HepG2 (cell line): Measurements from ENCODE around the gene C1orf115. TPM values are rescaled to one million over a fixed set of nuclear protein-coding genes. Genes with fewer than 3 reads are reported as not detected.

Experiments
- CBX5 ChIP-seq: sonication (generic); formaldehyde crosslinking; IDR thresholded peaks from 2 replicates; pipeline ENCODE4 v1.4.0; 2020; ENCODE audit warnings: missing genetic modification reagents, borderline replicate concordance
- CENPX ChIP-seq: sonication (generic); formaldehyde crosslinking; IDR thresholded peaks from 2 replicates; pipeline ENCODE4 v1.9.0; 2021; ENCODE audit warnings: mild to moderate bottlenecking, missing genetic modification reagents, moderate library complexity
- DMAP1 ChIP-seq: IDR thresholded peaks from 2 replicates; pipeline ENCODE4 v1.6.1; 2016
- DNMT1 ChIP-seq: sonication (generic); formaldehyde crosslinking; IDR thresholded peaks from 2 replicates; pipeline ENCODE4 v1.5.1; 2020; ENCODE audit warnings: mild to moderate bottlenecking, missing genetic modification reagents
- KDM2A ChIP-seq: sonication (generic); formaldehyde crosslinking; IDR thresholded peaks from 2 replicates; pipeline ENCODE4 v1.4.0; 2020; ENCODE audit warnings: low read depth, missing genetic modification reagents, borderline replicate concordance
- NFYB ChIP-seq: sonication (generic); formaldehyde crosslinking; IDR thresholded peaks from 2 replicates; pipeline ENCODE4 v1.4.0; 2020; ENCODE audit warnings: missing genetic modification reagents
- SIN3B ChIP-seq: fragments of 150-350 bp; IDR thresholded peaks from 2 replicates; pipeline ENCODE4 v1.6.1; 2014; ENCODE audit warnings: low read length
- U2AF2 ChIP-seq: fragments of 200-400 bp; formaldehyde crosslinking; IDR thresholded peaks from 2 replicates; pipeline ENCODE4 v1.6.1; 2017; ENCODE audit warnings: low read depth, mild to moderate bottlenecking, low read length
- ZNF124 ChIP-seq: sonication (generic); formaldehyde crosslinking; IDR thresholded peaks from 2 replicates; pipeline ENCODE4 v1.4.0; 2020; ENCODE audit warnings: missing genetic modification reagents
- ZNF382 ChIP-seq: sonication (generic); formaldehyde crosslinking; IDR thresholded peaks from 2 replicates; pipeline ENCODE4 v1.5.0; 2020; ENCODE audit warnings: missing genetic modification reagents, mild to moderate bottlenecking, borderline replicate concordance
- ZNF883 ChIP-seq: sonication (generic); formaldehyde crosslinking; IDR thresholded peaks from 2 replicates; pipeline ENCODE4 v1.5.1; 2020; ENCODE audit warnings: mild to moderate bottlenecking, missing genetic modification reagents; ENCODE audit errors: not compliant biosample characterization
- ZSCAN20 ChIP-seq: sonication (generic); formaldehyde crosslinking; IDR thresholded peaks from 2 replicates; pipeline ENCODE4 v1.4.0; 2020; ENCODE audit warnings: missing genetic modification reagents, mild to moderate bottlenecking, borderline replicate concordance
- polyA plus RNA-seq, 8 experiments: library from polyadenylated mRNA; depleted of rRNA in 3 of 8; stranded (reverse) in 7 of 8; unstranded in 1 of 8; fragments of >200 nt; fragmentation: Illumina TruSeq in 4 of 8; extraction: Trizol in 4 of 8; gene quantifications; 2 replicates each; pipeline versions ENCODE4 v1.2.1 to v1.2.3, GENCODE V29; 2011 to 2016; ENCODE audit warnings: low read depth in 4 of 8, missing spikeins in 1 of 8, mixed read lengths in 1 of 8; ENCODE audit not compliant: insufficient read depth in 1 of 8
- total RNA-seq, 5 experiments: library from RNA; depleted of rRNA; stranded (reverse); fragments of >200 nt; fragmentation: Illumina TruSeq; extraction: Trizol; gene quantifications; 2 replicates each; pipeline ENCODE4 v1.2.3, GENCODE V29; 2016; ENCODE audit warnings: low read depth in 1 of 5
- TF ChIP-seq, protein P1 (sequence below): sonication (generic); formaldehyde crosslinking; IDR thresholded peaks from 2 replicates; pipeline ENCODE4 v1.4.0; 2020; ENCODE audit warnings: missing genetic modification reagents
- TF ChIP-seq, protein P2 (sequence below): sonication (generic); formaldehyde crosslinking; IDR thresholded peaks from 2 replicates; pipeline ENCODE4 v1.5.0; 2020; ENCODE audit warnings: mild to moderate bottlenecking, missing genetic modification reagents
- TF ChIP-seq, protein P3 (sequence below): sonication (generic); formaldehyde crosslinking; IDR thresholded peaks from 2 replicates; pipeline ENCODE4 v1.4.0; 2020; ENCODE audit warnings: mild to moderate bottlenecking, low read depth, missing genetic modification reagents
- TF ChIP-seq, protein P4 (sequence below), 2 experiments: fragments of 450-650 bp in 1 of 2; sonication (generic) in 1 of 2; formaldehyde crosslinking in 1 of 2; IDR thresholded peaks; 2 replicates each; pipeline versions ENCODE4 v1.6.1 to v1.8.0; 2016 to 2022; ENCODE audit warnings: antibody characterized with exemption in 1 of 2, mild to moderate bottlenecking in 1 of 2, missing genetic modification reagents in 1 of 2

C1orf115 gene
- total and polyA plus RNA-seq, 2 of the 13 experiments (the other 11 are each of a cell fraction or from before 2014, with no cell fraction given) = 25.2 to 85.9 TPM

DNA sequence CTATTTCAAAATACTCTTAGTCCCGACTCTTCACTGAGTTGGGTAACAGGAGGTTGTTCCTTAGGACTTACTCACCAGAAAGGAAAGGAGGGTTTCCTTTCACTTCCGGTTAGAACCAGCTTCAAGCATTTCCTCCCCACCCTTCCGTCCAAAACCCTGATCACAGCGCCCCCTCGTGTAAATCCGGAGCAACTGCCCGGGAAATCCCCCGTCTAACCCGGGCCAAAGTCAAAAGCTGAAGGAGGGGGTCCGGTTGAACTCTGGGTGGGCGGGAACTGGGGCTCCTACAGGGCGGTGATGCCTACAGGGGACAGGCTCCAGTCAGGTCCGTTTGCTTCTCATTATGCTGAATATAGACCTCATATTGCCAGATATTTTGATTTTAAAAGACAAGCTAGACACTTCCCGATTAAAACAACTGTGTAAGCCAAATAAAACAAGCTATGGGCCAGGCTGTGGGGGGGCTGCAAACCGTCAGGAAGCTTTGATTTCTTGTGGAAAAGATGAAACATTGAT is 43.0 kb downstream of the C1orf115 start (continued):
- TF ChIP-seq U2AF2 (no peak), SIN3B (no peak), NFYB (CRISPR knock-in tag) (no peak), ZNF883 (CRISPR knock-in tag) (no peak), DNMT1 (CRISPR knock-in tag) (no peak), DMAP1 (CRISPR knock-in tag) (no peak), KDM2A (CRISPR knock-in tag) (peak; percentile 71; the same call in 1 of the 2 replicates), CENPX (CRISPR knock-in tag) (no peak), ZNF124 (CRISPR knock-in tag) (no peak), ZSCAN20 (CRISPR knock-in tag) (no peak), ZNF382 (CRISPR knock-in tag) (no peak), CBX5 (CRISPR knock-in tag) (no peak)
- TF ChIP-seq, protein P1, sequence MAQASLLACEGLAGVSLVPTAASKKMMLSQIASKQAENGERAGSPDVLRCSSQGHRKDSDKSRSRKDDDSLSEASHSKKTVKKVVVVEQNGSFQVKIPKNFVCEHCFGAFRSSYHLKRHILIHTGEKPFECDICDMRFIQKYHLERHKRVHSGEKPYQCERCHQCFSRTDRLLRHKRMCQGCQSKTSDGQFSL (CRISPR knock-in tag) = no peak
- TF ChIP-seq, protein P2, sequence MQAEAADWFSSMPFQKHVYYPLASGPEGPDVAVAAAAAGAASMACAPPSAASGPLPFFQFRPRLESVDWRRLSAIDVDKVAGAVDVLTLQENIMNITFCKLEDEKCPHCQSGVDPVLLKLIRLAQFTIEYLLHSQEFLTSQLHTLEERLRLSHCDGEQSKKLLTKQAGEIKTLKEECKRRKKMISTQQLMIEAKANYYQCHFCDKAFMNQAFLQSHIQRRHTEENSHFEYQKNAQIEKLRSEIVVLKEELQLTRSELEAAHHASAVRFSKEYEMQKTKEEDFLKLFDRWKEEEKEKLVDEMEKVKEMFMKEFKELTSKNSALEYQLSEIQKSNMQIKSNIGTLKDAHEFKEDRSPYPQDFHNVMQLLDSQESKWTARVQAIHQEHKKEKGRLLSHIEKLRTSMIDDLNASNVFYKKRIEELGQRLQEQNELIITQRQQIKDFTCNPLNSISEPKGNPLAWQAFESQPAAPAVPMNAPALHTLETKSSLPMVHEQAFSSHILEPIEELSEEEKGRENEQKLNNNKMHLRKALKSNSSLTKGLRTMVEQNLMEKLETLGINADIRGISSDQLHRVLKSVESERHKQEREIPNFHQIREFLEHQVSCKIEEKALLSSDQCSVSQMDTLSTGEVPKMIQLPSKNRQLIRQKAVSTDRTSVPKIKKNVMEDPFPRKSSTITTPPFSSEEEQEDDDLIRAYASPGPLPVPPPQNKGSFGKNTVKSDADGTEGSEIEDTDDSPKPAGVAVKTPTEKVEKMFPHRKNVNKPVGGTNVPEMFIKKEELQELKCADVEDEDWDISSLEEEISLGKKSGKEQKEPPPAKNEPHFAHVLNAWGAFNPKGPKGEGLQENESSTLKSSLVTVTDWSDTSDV = no peak
- TF ChIP-seq, protein P3, sequence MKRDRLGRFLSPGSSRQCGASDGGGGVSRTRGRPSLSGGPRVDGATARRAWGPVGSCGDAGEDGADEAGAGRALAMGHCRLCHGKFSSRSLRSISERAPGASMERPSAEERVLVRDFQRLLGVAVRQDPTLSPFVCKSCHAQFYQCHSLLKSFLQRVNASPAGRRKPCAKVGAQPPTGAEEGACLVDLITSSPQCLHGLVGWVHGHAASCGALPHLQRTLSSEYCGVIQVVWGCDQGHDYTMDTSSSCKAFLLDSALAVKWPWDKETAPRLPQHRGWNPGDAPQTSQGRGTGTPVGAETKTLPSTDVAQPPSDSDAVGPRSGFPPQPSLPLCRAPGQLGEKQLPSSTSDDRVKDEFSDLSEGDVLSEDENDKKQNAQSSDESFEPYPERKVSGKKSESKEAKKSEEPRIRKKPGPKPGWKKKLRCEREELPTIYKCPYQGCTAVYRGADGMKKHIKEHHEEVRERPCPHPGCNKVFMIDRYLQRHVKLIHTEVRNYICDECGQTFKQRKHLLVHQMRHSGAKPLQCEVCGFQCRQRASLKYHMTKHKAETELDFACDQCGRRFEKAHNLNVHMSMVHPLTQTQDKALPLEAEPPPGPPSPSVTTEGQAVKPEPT (CRISPR knock-in tag) = no peak
- TF ChIP-seq, protein P4, sequence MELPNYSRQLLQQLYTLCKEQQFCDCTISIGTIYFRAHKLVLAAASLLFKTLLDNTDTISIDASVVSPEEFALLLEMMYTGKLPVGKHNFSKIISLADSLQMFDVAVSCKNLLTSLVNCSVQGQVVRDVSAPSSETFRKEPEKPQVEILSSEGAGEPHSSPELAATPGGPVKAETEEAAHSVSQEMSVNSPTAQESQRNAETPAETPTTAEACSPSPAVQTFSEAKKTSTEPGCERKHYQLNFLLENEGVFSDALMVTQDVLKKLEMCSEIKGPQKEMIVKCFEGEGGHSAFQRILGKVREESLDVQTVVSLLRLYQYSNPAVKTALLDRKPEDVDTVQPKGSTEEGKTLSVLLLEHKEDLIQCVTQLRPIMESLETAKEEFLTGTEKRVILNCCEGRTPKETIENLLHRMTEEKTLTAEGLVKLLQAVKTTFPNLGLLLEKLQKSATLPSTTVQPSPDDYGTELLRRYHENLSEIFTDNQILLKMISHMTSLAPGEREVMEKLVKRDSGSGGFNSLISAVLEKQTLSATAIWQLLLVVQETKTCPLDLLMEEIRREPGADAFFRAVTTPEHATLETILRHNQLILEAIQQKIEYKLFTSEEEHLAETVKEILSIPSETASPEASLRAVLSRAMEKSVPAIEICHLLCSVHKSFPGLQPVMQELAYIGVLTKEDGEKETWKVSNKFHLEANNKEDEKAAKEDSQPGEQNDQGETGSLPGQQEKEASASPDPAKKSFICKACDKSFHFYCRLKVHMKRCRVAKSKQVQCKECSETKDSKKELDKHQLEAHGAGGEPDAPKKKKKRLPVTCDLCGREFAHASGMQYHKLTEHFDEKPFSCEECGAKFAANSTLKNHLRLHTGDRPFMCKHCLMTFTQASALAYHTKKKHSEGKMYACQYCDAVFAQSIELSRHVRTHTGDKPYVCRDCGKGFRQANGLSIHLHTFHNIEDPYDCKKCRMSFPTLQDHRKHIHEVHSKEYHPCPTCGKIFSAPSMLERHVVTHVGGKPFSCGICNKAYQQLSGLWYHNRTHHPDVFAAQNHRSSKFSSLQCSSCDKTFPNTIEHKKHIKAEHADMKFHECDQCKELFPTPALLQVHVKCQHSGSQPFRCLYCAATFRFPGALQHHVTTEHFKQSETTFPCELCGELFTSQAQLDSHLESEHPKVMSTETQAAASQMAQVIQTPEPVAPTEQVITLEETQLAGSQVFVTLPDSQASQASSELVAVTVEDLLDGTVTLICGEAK (IDR thresholded peaks at IDR 0.05) = no peak
- TF ChIP-seq, protein P4 (CRISPR knock-in tag; IDR thresholded peaks at IDR 0.05) = no peak
